Brain pericyte (primary cell): ENCODE data around the gene TMEM132C.
"Not testable (repeated sequence)": the region's sequence is repeated elsewhere in the genome, so short reads cannot be mapped to it uniquely, and the experiment has no call there.

Experiments used
- DNase-seq: peaks from one replicate; pipeline ENCODE4 v3.0.0-alpha.2; 2012; ENCODE audit warnings: low read depth, low spot score

Gene TMEM132C

DNA sequence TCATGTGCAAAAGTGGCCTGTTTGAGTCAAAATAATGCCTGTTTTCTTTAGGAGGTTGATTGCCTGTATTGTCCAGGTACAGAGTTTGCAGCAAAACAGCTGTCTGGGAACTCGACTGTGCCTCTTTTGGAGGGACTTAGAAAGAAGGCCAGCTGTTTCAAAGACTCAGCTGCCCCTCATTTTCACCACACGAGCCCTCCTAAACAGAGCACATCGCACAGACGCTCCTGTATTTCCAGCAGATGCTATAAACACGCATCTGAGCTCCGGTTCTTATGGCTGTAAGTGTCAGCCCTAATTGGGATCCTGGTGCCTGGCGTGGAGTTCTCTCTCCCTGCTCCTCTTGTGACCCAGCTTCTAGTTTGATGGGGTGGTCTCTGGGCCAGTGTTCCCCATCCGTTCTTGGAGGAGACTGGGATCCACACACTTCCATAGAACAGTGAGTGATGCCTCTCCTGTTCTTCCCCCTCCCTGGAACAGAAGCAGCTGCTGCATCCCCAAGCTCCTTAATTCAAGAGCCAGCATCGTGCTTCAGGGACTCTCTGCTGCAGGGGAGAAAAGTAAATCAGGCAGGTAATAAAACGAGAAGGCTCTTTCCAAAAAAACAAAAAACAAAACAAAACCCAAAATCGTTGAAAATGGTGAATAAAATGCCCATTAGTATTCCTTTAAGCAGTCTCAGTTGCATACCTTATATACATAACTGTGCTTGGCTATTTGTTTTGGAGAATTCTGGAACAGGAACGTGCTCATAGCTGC lies 287.8 kb downstream of the TMEM132C start:
- DNase-seq = no peak

- DNase-seq = no peak
These were observed 290.3 kb downstream of the TMEM132C start for GRCh38 chr12:128557231-128557630.

GRCh38 chr12:128564956-128565355 lies 298.0 kb downstream of the TMEM132C start:
- DNase-seq = no peak

- DNase-seq = no peak
These were observed 300.8 kb downstream of the TMEM132C start for GRCh38 chr12:128567730-128568129.

DNA sequence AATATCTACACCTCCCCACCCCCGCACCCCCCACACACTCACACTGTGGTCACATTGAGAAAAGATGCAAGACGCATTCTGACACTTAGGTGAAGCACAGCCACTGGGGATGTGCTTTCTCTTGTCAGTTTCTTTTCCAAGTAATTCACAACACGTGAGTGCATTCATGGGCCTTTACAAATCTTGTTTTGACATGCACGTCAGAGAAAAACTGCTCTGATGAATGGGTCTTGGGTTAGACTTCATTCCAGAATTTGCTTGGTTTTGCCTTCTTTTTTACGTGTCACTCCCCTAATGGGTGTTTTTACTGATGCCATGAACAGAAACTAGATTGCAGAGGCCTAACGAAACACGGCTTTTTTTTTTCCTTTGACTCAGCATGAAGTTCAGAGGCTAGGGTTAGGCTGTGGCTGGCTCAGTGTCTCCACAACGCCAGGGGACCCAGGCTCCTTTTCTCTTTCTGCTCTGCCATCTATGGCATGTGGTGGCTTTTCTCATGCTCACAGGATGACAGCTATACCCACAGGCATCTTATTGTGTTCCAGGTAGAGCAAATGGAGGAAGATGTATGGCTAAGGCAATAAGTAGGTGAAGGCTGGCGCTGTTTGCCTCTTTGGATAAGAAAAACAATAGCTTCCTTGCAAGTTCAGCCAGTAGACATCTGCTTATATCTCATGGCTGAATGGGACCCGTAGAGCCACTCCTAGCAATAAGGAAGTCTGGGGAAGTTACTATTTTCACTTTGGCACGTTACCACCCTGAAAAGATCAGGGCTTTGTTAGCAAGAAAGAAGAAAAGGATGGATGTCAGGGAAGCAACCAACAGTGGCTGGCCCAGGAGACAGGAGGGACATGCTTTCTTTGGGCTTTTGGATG lies 303.5 kb downstream of the TMEM132C start:
- no peak for DNase-seq

- no peak for DNase-seq
These were observed 305.2 kb downstream of the TMEM132C start for GRCh38 chr12:128571906-128572810.

GRCh38 chr12:128573907-128574306 lies 306.9 kb downstream of the TMEM132C start:
- DNase-seq = no peak

DNA sequence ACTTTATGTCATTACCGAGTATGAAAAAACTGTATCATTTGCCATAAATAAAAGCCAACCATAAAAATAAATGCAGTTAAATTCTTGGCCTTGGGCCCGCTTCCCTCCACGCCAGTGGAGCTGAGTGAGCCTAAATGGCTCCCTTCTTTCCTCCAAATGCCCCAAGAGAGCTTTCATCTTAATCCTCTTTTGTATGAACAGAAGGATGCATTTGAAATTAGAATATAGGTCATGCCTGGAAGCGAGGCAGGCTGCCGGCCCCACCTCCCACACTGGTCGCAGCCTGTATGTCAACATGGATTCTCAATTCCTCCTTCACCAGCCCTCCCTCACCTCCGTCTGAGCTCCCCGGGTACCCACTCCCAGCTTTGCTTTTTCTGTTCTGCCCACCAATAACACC lies 311.1 kb downstream of the TMEM132C start:
- DNase-seq = no peak

- DNase-seq = no peak
These were observed 314.4 kb downstream of the TMEM132C start for GRCh38 chr12:128581321-128581761.

GRCh38 chr12:128583453-128583852 lies 316.5 kb downstream of the TMEM132C start:
- DNase-seq = no peak

GRCh38 chr12:128586451-128587029 lies 319.6 kb downstream of the TMEM132C start:
- no peak for DNase-seq

GRCh38 chr12:128587918-128588317 lies 320.9 kb downstream of the TMEM132C start:
- no peak for DNase-seq

DNA sequence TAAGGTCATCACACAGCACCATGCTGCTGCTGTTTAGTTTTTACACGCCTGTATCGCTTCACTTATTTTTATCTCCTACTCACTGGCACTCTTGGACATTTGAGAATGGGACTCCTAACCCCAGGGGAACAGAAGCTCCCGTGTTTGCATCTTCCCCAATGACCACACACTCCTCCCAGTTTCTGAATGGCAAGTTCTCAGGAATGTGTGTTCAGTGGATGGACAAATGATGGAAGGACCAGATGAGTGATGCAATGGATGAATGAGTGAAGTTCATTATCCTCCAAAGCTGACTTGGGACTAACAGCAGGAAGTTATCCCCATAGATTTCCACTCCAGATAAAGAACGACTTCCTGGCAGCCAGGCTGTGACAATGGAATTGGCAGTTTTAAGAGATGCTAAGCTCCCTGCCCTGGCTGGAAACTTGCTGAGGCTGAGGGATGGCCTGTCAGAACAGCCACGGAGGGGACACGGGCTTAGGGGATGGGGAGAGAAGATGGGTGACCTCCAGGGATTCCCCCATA lies 325.3 kb downstream of the TMEM132C start:
- no peak for DNase-seq

- no peak for DNase-seq
These were observed 327.6 kb downstream of the TMEM132C start for GRCh38 chr12:128594521-128594920.

- DNase-seq = no peak
These were observed 328.6 kb downstream of the TMEM132C start for GRCh38 chr12:128595609-128596008.

DNA sequence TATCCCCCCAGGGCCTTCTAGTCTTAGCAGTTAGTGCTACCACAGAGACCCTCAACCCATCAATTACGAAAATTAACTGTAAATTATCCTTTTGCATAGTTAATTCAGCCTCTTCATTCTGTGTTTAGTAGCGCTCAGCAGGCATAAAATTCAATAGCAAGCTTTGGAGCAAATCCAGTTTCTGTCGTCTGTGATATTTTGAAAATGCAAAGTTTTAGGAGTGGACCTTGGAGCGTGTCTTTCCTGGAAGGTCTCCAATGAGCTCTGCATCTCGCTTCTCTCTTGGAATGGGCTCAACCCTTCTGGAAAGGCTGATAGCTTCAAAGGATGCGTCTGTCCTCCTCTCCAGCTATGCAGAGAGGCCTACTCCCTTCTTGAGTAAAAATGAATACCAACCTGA lies 333.9 kb downstream of the TMEM132C start:
- DNase-seq = no peak

GRCh38 chr12:128603573-128604115 lies 336.7 kb downstream of the TMEM132C start:
- no peak for DNase-seq

DNA sequence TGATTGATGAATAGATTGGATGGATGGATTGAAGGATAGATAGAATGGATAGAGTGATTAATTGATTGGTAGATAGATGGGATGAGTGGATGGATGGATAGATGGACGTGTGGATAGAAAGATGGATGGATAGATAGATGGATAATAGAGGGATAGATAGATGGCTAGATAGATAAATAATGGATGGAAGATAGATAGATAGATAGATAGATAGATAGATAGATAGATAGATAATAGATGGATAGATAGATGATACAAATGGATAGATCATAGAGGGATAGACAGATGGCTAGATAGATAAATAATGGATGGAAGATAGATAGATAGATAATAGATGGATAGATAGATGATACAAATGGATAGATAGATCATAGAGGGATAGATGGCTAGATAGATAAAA lies 337.2 kb downstream of the TMEM132C start:
- DNase-seq = not testable (repeated sequence)

GRCh38 chr12:128606051-128606450 lies 339.1 kb downstream of the TMEM132C start:
- no peak for DNase-seq

DNA sequence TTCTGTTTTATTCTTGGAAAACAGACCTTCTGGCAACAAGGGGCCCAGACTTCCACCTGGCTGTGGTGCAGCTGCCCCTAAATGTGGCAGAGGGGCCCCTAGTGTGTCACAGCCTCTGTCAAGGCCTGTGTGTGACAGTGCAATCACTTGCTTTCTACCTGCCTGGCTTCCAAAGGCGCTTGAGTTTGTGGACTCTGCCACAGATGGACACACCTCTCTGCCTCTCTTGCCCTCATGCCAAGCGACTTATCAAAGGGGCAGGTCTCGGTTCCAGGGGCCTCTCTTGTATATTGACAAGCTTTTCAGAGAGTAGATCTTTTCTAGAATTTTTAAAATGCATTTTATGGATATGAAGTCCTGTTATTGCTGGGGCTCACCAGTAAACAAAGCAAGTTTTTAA lies 339.6 kb downstream of the TMEM132C start:
- DNase-seq = no peak

- no peak for DNase-seq
These were observed 340.0 kb downstream of the TMEM132C start for GRCh38 chr12:128606970-128607369.
